Stimulated activated CD4-positive, alpha-beta T cell treated with anti-CD3 and anti-CD28 coated beads, TNF-alpha, amount 100 ng/mL, for 48 hours (primary cell): ENCODE data around the gene ASMT.
"Not testable (repeated sequence)": the region's sequence is repeated elsewhere in the genome, so short reads cannot be mapped to it uniquely, and the experiment has no call there.

Source experiments
- DNase-seq, 3 donors: peaks; one replicate each; pipeline ENCODE4 v3.0.0-alpha.2; 2020; ENCODE audit warnings: low read depth in 3 of 3

ASMT gene

DNA sequence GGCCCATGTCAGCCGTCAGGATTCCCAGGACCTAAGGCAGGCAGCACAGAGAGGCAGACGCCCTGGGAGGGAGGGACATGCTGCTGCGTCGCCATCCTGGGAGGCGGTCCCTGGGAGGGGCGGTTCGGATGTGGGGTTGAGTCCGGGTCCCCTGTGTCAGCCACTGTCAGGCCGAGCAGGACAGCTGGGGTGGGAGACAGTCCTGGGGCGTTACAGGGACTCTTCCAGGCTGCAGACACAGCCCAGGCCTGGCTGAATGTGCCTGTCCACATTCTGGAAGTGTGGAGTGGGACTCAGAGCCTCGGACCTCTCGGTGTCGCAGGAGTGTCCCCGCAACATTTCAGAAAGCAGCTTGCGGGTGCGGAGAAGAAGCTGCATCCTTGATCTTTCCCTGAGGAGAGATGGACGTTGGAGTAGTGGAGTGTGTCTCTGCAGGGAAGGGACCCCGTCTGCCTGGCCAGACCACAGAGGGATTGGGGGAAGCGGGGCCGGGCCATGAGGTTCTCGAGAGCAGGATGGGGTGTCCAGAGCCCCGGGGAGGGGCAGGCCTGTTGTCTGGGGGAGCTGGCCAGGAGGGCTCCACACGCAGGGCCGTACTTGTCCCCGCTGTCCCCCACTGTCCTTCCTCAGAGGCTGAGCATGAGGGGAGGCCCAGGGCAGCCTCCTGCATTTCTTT, 17.4 kb upstream of the ASMT start:
- DNase-seq: no peak

DNA sequence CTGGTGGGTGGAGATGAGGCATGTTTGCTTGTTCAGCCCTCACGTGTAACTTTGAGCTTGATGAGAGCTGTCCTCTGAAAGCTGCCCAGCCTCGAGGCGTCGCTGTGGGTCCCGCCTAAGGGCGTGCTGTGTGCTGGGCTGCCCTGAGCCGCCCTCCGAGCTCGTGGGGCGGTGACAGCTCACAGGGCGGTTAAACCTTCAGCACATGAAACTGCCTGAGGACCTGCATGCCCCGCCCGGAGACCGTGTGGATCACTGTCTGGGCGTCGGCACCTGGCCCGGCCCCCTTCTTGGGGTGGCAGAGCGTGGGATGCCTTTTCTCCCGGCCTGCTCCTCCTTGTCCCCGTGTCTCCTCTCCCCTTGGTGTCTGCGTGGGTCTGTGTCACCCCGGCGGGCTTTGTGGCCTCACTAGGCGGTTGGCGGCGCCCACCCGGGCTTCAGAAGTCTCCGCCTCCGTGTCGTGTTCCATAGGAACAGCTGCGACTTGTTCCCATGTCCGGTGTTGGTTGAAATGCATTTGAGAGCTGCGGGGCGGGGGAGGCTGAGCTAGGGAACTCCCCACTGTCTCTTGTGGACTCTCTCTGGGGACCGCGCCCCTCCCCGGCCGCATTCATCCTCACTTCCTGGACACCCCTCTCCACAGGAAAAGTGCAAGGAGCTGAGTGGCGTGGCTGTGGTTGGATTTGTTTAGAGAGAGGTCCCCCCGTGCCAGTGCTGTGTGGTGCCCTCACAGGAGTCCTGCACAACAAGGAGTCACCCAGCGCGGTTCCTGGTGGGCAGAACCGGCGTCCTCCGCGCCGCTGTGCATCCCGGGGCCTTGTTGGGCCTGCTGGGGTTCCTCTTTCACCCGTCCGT, 16.6 kb upstream of the ASMT start:
- DNase-seq: no peak

GRCh38 chrX:1598876-1599790, 15.7 kb upstream of the ASMT start:
- DNase-seq: no peak

DNA sequence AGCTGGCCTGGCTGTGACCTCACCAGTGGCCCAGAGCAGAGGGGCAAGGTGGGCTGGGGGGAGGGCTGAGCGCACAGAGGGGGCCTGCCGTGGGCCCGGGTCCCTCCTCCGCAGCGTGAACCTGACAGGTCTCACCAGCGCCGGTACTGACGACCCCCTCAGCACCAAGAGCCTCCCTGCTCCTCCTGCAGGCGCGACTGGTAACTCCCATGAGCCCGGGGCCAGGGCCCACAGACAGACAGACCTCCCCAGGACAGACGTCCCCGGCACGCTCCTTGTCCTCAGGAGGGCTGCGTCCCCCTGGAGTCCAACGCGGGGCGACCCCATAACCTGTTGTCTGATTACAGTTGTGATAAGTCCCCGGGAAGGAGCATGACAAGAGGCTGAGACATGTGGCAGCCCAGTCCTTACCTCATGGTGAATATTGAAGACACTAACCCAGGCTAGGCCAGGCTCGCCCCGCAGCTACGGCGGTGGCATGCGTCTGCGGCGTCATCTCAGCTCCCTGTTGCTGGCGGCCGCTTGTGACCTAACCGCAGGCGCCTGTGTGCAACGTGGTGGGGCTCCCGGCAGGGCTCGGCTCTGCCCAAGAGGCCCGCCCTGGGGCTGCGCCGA, 15.0 kb upstream of the ASMT start:
- DNase-seq: no peak

- DNase-seq: no peak
Observed at GRCh38 chrX:1600406-1601050, 14.3 kb upstream of the ASMT start.

- DNase-seq: no peak
Observed at GRCh38 chrX:1601051-1601767, 13.7 kb upstream of the ASMT start.

- DNase-seq: no peak
Observed at GRCh38 chrX:1601768-1602085, 13.1 kb upstream of the ASMT start.

- no peak for DNase-seq
Observed at GRCh38 chrX:1602299-1602698, 12.6 kb upstream of the ASMT start.

- DNase-seq: no peak
Observed at GRCh38 chrX:1606496-1606895, 8.4 kb upstream of the ASMT start.

- no peak for DNase-seq
Observed at GRCh38 chrX:1609311-1609710, 5.5 kb upstream of the ASMT start.

DNA sequence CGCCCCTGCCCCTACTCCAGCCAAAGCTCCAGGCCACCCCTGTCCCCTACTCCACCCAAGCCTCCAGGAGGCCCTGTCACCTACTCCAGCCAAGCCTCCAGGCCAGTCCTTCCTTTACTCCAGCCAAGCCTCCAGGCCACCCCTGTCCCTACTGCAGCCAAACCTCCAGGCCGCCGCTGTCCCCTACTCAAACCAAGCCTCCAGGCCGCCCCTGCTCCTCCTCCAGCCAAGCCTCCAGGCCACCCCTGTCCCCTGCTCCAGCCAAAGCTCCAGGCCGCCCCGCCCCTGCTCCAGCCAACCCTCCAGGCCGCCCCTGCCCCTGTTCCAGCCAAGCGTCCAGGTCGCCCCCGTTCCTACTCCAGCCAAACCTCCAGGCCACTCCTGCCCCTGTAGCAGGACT, 5.1 kb upstream of the ASMT start:
- no peak for DNase-seq

DNA sequence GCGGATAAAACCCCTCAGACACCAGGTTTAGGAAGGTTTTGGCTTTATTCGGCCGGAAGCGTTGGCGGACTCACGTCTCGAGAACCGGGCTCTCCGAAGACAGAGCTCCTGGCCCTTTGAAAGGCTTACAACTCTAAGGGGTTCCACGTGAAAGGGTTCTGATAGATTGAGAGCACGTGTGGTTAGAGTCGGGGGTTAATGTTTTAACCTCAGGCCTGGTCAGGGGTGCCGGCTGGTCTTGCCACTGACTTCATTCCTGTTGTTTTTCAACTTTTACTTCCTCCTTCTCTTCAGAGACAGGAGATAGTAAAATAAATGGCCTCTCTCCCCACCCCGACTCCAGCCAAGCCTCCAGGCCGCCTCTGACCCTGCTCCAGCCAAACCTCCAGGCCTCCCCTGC, 4.7 kb upstream of the ASMT start:
- DNase-seq: no peak

- no peak for DNase-seq
Observed at GRCh38 chrX:1610736-1611135, 4.1 kb upstream of the ASMT start.

GRCh38 chrX:1612641-1613286, 2.1 kb upstream of the ASMT start:
- DNase-seq: no peak

DNA sequence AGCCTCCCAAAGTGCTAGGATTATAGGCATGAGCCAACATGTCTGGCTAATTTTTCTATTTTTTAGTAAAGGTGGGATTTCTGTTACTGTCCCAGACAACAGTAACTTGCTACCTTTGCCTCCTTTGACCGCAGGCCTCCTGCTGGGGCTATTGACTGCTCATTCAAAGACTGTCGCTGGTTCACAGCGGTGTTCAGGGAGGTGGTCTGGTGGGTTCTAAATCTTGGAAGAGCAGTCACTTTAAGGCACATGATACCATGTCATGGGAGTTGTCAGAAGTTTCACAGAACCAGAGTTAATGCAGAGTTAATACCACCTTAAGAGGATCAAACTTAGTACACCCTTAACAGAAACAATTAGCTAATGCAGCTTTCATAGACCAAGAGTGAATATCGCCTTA, 3.8 kb downstream of the ASMT start:
- no peak for DNase-seq

GRCh38 chrX:1623691-1624090, 8.8 kb downstream of the ASMT start:
- no peak for DNase-seq

GRCh38 chrX:1624158-1624860, 9.4 kb downstream of the ASMT start:
- DNase-seq: not testable (repeated sequence)

GRCh38 chrX:1624861-1625215, 10.0 kb downstream of the ASMT start:
- not testable (repeated sequence) for DNase-seq

DNA sequence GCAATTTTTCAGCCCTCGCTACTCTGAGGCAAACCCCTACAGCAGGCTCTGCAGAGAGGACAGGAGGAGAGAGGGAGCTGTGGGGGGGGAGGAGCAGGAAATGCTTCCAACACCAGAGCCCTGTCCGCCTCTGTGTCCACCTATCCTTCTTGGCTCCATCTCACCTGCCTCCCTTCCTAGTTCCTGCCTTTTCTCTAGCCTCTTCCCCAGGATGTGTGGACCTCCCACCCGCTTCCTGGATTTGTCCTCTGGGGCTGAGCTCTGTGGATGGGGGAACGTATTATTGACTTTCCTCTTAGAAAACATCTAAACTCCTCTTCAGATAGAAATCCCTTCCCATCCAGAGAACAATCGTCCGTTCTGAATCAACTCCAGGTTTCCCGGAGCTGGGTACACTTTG, 14.4 kb downstream of the ASMT start:
- DNase-seq: no peak

GRCh38 chrX:1646009-1646408, 31.1 kb downstream of the ASMT start:
- no peak for DNase-seq
